PFSK-1 (cell line): ENCODE measurements around the gene SLC30A9.

Experiments used
- POLR2AphosphoS5 ChIP-seq: IDR thresholded peaks from 2 replicates; pipeline ENCODE4 v1.6.1; 2012; ENCODE audit warnings: low read depth, mild to moderate bottlenecking, control low read depth, low read length, moderate library complexity
- SIN3A ChIP-seq: IDR thresholded peaks from 2 replicates; pipeline ENCODE4 v1.6.1; 2012; ENCODE audit warnings: mild to moderate bottlenecking, low read length, moderate library complexity, borderline replicate concordance; ENCODE audit not compliant: insufficient read depth
- TAF1 ChIP-seq: IDR thresholded peaks from 2 replicates; pipeline ENCODE4 v1.6.1; 2012; ENCODE audit warnings: low read length, control low read depth, borderline replicate concordance; ENCODE audit not compliant: insufficient read depth
- TF ChIP-seq, protein P1 (sequence below), 2 experiments: IDR thresholded peaks; 2 replicates each; pipeline versions ENCODE4 v1.6.1 to v1.8.0; 2011 to 2012; ENCODE audit warnings: low read depth in 2 of 2, low read length in 2 of 2, control low read depth in 1 of 2, inconsistent platforms in 1 of 2, mild to moderate bottlenecking in 1 of 2, moderate library complexity in 1 of 2; ENCODE audit not compliant: insufficient read depth in 1 of 2

DNA sequence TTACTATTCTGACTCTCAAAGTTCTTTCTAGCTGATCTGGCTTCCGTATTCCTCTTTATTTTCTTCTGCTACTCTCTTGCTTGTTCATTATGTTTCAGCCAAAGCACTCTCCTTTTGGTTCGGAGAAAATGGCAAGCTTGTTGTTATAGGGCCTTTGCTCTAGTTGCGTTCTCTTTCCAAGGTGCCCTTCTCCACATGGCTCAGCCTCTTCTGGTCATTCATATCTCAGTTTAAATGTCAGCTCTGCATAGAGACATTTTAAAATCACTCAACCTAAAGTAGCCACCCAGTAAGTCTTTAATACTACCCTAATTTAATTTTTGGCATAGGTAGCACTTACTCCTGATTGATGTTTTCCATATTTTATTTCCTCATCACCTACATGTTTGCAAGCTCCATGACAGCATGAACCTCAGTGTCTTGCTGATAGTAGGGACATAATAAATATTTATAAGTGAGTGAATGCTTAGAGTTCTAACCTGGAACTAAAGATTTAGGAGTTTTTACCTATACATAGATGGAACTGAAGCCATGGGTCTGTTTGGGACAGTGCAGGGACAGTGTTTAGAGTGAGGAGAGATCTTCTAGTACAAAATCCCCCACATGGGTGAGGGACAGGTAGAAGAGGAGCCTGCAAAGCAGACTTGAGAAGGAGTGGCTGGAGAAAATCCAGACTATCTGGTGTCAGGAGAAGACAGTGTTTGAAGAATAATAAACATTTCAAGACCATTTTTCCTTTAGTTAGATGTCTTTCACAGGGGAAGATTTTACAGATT lies 17.9 kb downstream of the SLC30A9 start:
- TF ChIP-seq POLR2AphosphoS5 (no peak), TAF1 (no peak), SIN3A (no peak)
- TF ChIP-seq, protein P1, sequence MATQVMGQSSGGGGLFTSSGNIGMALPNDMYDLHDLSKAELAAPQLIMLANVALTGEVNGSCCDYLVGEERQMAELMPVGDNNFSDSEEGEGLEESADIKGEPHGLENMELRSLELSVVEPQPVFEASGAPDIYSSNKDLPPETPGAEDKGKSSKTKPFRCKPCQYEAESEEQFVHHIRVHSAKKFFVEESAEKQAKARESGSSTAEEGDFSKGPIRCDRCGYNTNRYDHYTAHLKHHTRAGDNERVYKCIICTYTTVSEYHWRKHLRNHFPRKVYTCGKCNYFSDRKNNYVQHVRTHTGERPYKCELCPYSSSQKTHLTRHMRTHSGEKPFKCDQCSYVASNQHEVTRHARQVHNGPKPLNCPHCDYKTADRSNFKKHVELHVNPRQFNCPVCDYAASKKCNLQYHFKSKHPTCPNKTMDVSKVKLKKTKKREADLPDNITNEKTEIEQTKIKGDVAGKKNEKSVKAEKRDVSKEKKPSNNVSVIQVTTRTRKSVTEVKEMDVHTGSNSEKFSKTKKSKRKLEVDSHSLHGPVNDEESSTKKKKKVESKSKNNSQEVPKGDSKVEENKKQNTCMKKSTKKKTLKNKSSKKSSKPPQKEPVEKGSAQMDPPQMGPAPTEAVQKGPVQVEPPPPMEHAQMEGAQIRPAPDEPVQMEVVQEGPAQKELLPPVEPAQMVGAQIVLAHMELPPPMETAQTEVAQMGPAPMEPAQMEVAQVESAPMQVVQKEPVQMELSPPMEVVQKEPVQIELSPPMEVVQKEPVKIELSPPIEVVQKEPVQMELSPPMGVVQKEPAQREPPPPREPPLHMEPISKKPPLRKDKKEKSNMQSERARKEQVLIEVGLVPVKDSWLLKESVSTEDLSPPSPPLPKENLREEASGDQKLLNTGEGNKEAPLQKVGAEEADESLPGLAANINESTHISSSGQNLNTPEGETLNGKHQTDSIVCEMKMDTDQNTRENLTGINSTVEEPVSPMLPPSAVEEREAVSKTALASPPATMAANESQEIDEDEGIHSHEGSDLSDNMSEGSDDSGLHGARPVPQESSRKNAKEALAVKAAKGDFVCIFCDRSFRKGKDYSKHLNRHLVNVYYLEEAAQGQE (IDR thresholded peaks at IDR 0.05; ENCODE audit: insufficient read depth in 1 of 2, low read depth in 2 of 2, low read length in 2 of 2) = no peak
